Glutamatergic neuron (in vitro differentiated cells): ENCODE measurements around the gene RAB17. TPM values are rescaled to one million over a fixed set of nuclear protein-coding genes. Genes with fewer than 3 reads are reported as not detected.

Experiments
- DNase-seq: peaks from one replicate; pipeline ENCODE4 v3.0.0; 2022
- H3K27ac Mint-ChIP-seq: one replicate; pipeline ENCODE4 v1.8.0; 2020; ENCODE audit warnings: mild to moderate bottlenecking, mixed read lengths, inconsistent platforms; ENCODE audit not compliant: unreplicated experiment
- H3K27me3 Mint-ChIP-seq: one replicate; pipeline ENCODE4 v1.8.0; 2020; ENCODE audit warnings: mild to moderate bottlenecking, moderate library complexity, mixed read lengths, inconsistent platforms; ENCODE audit not compliant: unreplicated experiment
- H3K36me3 Mint-ChIP-seq: one replicate; pipeline ENCODE4 v1.8.0; 2020; ENCODE audit warnings: mild to moderate bottlenecking, mixed read lengths, inconsistent platforms; ENCODE audit not compliant: unreplicated experiment
- H3K4me1 Mint-ChIP-seq: one replicate; pipeline ENCODE4 v1.8.0; 2020; ENCODE audit warnings: mild to moderate bottlenecking, low read depth, mixed read lengths, inconsistent platforms; ENCODE audit not compliant: unreplicated experiment
- H3K4me3 Mint-ChIP-seq: one replicate; pipeline ENCODE4 v1.8.0; 2020; ENCODE audit warnings: mild to moderate bottlenecking, mixed read lengths, inconsistent platforms; ENCODE audit not compliant: unreplicated experiment
- H3K9me3 Mint-ChIP-seq: one replicate; pipeline ENCODE4 v1.8.0; 2020; ENCODE audit warnings: mild to moderate bottlenecking, moderate library complexity, mixed read lengths, inconsistent platforms; ENCODE audit not compliant: unreplicated experiment
- long read RNA-seq: library from polyadenylated mRNA; unstranded; transcript quantifications from one replicate; pipeline ENCODE4 v2.0.0, GENCODE V29; 2020; ENCODE audit not compliant: unreplicated experiment
- total RNA-seq: library from RNA; stranded (reverse); fragmentation: NEBNext Ultra II Directional; extraction: Animal tissue kit (Norgen Biotek cat#: 25700); gene quantifications from one replicate; pipeline ENCODE4 v1.2.1, GENCODE V29; 2021; ENCODE audit not compliant: unreplicated experiment
- TF ChIP-seq, protein P1 (sequence below): fragments of 200-600 bp; sonication (generic); IDR thresholded peaks from one replicate; pipeline ENCODE4 v1.5.0; 2021; ENCODE audit not compliant: partially characterized antibody, unreplicated experiment

RAB17 gene, protein sequence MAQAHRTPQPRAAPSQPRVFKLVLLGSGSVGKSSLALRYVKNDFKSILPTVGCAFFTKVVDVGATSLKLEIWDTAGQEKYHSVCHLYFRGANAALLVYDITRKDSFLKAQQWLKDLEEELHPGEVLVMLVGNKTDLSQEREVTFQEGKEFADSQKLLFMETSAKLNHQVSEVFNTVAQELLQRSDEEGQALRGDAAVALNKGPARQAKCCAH
- total RNA-seq = not detected
- long read RNA-seq = 0 reads

DNA sequence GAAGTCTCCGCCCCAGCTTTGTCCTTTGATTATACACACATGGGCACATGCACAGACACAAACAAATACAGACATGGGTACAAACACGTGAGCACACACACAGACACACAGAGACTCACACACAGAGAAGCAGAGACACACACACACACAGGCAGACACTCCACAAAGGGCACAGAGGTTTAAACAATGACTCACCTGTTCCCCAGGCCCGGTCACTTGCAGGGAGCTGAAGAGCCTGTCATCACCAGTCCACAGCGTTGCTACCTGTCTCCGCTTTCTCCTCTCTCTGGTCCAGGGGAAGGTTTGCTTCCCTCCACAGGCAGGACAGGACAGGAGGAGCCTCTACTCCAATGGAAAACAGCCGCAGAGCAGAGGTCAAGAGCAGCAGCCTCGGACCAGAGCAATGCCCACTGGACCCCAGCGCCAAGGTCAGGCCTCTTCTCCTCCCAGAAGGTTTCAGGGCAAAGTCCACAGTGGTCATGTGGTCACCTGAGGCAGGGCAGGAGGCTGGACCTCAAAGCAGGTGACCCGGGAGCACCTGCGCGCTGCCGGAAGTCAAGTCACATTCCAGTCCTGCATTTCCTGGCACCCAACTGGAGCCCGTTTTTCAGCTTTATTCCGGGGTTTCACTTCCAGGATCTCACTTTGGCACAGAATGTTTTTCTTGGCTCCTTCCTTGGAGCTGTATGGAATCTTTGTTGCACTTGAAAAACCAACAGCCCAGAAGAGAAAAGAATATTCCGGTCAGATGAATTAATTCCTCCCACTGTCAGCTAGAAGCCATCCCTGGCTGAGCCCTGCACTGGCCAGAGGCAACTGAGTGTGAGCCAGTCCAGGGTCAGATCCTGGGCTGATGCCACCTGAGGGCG lies at the start of gene RAB17:
Gene RAB17 (minus strand): TSS at position 463 of the 869 bp plus-strand sequence. CDS start 4,580 bp downstream, outside the sequence.
- no peak for DNase-seq
- Mint-ChIP-seq H3K27me3 (peaks cover 2% of the 10 kb centered on the region), H3K4me1 (peaks cover 17% of the 10 kb centered on the region), H3K4me3 (no peak within 1 kb of the TSS), H3K9me3 (peaks cover 3% of the 10 kb centered on the region), H3K27ac (no peak within 1 kb of the TSS), H3K36me3 (no peaks in the 10 kb centered on the region)
- TF ChIP-seq, protein P1, sequence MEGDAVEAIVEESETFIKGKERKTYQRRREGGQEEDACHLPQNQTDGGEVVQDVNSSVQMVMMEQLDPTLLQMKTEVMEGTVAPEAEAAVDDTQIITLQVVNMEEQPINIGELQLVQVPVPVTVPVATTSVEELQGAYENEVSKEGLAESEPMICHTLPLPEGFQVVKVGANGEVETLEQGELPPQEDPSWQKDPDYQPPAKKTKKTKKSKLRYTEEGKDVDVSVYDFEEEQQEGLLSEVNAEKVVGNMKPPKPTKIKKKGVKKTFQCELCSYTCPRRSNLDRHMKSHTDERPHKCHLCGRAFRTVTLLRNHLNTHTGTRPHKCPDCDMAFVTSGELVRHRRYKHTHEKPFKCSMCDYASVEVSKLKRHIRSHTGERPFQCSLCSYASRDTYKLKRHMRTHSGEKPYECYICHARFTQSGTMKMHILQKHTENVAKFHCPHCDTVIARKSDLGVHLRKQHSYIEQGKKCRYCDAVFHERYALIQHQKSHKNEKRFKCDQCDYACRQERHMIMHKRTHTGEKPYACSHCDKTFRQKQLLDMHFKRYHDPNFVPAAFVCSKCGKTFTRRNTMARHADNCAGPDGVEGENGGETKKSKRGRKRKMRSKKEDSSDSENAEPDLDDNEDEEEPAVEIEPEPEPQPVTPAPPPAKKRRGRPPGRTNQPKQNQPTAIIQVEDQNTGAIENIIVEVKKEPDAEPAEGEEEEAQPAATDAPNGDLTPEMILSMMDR = no peak

DNA sequence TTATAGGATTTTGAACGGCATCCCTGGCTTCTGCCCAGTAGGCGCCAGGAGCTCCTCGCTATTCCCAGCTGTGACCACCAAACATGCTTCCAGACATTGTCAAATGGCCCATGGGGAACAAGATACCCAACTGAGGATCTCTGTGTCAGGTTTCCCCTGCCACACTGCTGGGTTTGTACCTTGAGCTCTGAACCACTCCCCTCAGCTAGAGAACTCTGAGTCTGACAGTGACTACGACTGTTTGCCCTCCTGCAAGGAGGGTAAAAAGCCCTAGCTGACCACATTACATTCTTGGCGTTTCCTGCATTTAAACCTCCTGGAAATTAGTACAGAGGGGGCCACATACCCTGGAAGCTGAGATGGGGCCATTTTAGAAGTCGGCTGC lies 49.3 kb upstream of the RAB17 start:
- Mint-ChIP-seq H3K27me3 (peaks cover 4% of the 10 kb centered on the region), H3K36me3 (peaks cover 23% of the 10 kb centered on the region), H3K27ac (no peak overlapping the region), H3K9me3 (peaks cover 8% of the 10 kb centered on the region), H3K4me1 (peaks cover 5% of the 10 kb centered on the region), H3K4me3 (no peak overlapping the region)
- TF ChIP-seq, protein P1 = no peak
- no peak for DNase-seq

DNA sequence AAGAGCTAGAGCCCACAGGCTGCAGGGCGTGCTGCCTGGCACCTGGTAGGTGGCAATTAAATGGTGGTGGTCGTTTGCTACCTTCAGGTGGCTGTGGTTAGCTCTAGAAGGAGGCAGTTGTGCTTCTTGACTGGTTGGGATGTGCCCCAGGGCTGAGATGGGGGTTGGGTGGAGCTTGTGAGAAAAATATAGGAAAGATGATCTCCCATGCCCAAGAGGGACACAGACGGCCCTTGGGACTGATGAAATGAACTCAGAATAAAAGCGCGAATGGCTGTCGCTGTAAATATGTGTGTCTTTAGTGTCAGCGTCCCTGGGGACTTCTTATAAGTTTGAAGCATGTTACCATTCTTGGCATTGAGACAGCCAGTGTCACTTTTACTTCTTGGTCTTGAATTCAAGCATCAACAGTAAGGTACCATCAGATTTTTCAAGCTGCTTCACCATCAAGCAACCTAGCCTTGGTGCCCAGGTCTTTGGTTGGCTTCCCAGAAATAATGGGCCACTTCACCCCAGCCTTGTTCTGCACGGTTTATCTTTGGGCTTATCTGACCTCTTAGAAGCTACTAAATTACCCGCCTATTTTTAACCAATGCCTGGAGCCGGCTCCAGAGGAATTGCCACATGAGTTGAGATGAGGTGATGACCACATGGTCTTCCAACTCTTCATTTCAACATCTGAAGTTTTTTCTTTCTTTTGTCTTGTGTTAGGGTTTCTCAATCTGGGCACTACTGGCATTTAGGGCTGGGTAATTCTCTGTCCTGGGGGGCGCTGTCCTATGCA lies 48.7 kb upstream of the RAB17 start:
- no peak for DNase-seq
- Mint-ChIP-seq H3K4me3 (no peak overlapping the region), H3K9me3 (peaks cover 8% of the 10 kb centered on the region), H3K27ac (no peak overlapping the region), H3K36me3 (peaks cover 28% of the 10 kb centered on the region), H3K27me3 (peaks cover 4% of the 10 kb centered on the region), H3K4me1 (peaks cover 5% of the 10 kb centered on the region)
- TF ChIP-seq, protein P1 = no peak

DNA sequence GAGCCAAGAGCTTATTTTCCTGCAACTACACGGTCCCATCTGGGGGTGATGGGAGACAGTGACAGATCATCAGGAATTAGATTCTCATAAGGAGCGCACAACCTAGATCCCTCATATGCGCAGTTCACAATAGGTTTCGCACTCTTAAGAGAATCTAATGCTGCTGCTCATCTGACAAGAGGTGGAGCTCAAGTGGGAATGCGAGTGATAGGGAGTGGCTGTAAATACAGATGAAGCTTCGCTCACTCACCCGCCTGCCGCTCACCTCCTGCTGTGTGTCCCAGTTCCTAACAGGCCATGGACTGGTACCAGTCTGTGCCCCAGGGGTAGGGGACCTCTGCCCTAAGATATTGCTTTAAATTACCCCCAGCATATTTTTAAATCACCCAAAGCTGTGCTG lies 47.6 kb upstream of the RAB17 start:
- no peak for DNase-seq
- peaks cover 5% of the 10 kb centered on the region for H3K4me1 Mint-ChIP-seq
- H3K9me3 Mint-ChIP-seq = peaks cover 8% of the 10 kb centered on the region
- TF ChIP-seq, protein P1 = no peak
- H3K36me3 Mint-ChIP-seq = peaks cover 28% of the 10 kb centered on the region
- H3K27me3 Mint-ChIP-seq = peaks cover 2% of the 10 kb centered on the region
- H3K27ac Mint-ChIP-seq = no peak overlapping the region
- H3K4me3 Mint-ChIP-seq = no peak overlapping the region
